GM18907 (cell line): ENCODE data around the gene DMD.
A peak's percentile ranks its signal among the peaks of the same experiment; 100 is the strongest.
"Not testable (repeated sequence)": the region's sequence is repeated elsewhere in the genome, so short reads cannot be mapped to it uniquely, and the experiment has no call there.

ENCODE experiments used
- ATAC-seq: cut with Tn5 transposase; IDR thresholded peaks from one replicate; pipeline ENCODE4 v1.9.1; 2021; ENCODE audit warnings: mild to moderate bottlenecking, moderate library complexity; ENCODE audit not compliant: unreplicated experiment

The DMD gene

DNA sequence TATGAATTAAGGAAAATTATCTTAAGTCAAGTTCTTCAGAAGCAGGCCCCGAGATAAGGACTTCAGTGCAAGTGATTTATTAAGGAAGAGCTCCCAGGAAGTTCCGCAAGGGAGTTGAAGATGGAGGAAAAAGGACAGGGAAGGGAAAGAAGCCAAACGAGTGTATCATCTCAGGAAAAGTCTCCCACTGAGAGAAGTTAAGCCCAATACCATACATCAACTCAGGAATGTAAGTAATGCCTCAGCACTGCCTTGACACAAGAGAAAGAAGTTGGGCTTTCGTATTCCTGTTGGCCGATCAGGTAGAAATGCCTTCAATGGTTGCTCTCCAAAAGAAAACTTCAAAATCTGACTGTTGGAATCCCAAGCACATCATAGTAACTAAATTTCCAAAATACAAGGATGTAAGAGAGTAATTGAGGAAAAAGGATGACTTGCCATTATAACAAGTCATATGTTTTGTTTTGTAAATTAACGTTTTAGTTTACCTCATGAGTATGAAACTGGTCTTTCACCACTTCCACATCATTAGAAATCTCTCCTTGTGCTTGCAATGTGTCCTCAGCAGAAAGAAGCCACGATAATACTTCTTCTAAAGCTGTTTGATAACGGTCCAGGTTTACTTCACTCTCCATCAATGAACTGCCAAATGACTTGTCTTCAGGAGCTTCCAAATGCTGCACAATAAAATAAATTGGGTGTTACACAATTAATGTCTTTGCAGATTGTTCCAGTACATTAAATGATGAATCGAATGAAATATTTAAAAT is 566.7 kb downstream of the DMD start:
- ATAC-seq: no peak

DNA sequence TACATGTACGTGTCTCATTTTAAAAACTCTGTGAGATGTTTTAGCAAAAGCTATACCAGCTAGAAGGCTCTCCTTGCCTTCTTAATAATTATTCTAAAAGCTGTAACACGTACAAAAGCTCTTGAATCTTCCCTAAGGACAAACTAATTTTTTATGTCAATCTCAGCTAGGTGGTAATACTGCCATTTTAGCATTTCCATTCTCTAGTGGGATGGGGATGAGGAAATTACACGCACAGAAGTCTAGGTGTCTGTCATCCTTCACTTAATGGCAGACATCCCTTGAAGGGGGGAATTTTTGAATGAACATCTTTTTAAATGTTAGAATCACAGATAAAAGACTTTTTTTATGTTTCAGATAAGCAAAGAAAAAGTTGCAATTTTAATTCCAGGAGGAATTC is 569.1 kb downstream of the DMD start:
- no peak for ATAC-seq

DNA sequence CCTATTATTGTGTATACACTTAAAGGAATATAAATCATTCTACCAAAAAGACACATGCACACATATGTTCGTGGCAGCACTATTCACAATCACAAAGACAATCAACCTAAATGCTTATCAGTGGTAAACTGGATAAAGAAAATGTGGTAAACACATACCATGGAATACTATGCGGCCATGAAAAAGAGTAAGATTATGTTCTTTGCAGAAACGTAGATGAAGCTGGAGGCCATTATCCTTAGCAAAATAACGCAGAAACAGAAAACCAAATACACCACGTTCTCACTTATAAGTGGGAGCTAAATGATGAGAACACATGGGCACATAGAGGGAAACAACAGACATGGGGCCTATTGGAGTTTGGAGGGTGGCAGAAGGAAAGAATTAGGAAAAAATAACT is 593.2 kb downstream of the DMD start:
- no peak for ATAC-seq

DNA sequence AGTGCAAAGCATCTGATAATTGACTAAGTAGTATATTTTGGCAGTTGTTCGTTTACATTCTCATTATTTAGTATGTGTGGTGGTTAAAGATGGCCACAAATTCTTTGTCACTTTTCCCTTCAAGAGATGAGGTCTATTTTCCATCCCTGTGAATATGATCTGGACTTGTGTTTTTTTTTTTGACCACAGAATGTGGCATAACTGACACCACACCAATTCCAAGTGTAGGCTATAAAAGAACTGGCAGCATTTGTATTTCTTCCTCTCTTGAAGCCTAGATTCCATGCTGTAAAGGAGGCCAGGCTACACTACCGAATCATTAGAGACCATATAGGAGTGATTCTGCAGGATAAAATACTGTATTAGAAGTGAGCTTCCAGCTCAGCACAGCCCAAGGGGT is 596.6 kb downstream of the DMD start:
- ATAC-seq: no peak

DNA sequence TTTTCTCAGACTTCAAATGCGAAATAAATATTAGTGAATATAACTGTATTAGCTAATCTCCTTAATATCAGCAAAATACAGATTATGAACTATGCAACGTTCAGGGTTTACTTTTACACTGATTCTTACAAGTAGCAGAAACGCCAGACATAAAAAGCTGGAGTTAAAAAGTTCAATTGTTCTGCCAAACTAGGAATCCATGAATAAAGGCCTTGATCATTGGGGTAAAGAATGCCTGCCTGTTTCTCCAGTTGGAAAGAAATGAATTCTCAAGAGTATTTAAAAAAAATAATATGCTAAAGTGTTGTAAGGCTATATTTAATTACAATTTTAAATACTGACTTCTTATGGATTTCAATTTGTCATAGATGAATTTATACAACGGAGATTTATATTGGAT is 612.2 kb downstream of the DMD start:
- no peak for ATAC-seq

DNA sequence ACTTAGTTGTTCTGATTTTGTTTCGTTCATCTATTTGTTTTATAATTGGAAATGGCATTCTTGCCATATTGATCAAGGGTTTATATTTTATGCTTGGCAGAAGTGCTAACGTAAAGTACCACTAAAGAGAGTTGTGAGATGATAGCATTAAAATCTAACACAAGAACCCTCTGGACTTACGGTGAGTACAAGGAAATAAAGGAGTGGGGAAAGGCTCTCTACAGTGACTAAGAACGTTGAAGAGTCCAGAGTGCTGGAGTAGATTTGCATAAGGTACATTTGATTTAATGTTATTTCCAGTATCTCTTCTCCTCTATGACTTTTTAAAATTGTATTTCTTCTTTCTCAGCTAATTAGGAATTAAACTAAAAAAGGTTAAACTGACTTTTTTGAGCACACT is 612.6 kb downstream of the DMD start:
- ATAC-seq: no peak

DNA sequence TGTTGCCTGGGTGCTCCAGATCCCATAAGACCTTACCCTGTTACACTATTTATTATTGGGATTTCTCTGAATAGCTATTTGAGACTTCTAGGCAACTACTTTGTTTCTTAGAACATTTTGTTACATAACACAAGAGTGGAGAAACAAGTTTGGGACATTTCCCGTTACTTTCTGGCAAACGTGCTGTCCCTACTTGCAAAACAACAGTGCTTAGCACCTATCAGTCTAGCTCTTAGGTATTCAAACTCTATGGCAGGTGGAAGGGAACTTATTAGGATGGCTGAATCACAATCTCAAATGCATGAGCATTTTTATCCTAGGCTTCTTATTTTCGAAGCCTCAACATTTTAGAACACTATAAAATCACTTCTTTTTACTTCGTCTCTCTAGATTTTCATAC is 613.6 kb downstream of the DMD start:
- no peak for ATAC-seq

DNA sequence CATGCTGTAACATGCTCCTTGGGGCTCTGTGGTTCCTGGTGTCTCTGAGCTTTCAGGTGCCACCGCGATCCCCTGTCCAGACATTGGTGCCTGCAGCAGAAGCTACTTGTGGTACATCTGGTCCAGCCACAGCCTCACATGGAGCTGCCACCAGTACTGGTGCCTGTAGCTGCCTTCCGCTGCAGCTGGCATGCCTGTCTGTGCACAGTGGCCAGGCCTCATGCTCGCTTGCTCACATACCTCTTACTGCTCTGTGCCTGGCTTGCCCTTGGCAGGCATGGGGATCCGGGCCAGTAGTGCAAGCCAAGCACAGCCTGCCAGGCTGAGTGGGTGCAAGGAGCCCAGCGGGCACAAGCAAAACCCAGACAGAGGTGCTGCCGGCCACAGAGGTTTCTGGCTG is 618.6 kb downstream of the DMD start:
- no peak for ATAC-seq

DNA sequence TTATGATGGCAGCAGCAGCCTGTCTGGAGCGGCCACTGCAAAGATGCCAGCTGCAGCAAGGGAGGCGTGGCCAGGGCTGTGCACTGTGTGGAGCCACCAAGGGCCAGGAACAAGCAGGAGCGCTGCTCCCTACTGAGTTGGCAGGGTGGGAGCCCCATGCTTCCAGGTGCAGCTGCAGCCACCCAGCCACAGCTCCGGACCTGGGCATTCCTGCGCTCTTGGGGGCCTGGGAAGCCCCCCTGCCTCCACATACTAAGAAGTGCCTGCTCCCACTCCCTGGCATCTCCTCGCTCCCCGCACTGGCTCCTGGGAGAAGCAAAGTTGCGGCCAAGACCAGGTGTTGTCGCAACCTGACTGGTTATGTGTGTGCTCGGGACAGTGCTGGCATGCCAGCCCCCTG is 619.8 kb downstream of the DMD start:
- ATAC-seq: no peak

DNA sequence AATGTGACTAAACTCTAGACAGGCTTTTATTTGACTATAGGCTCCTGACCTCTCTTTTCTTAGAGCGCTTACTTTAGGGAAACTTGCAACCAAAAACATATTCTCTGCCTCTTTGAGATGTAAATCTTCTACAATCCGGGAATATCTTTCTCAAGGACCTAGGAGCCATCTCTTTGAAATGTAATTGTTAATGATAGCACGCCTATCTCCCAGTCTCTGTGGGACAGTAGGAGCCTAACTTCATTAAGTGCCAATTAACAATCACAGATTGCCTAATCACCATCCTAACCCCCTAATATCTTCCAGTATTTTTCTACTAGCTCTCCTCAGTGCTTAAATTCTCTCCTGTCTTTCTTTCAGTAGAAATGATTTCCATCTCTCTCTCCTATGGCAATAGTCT is 628.6 kb downstream of the DMD start:
- no peak for ATAC-seq

DNA sequence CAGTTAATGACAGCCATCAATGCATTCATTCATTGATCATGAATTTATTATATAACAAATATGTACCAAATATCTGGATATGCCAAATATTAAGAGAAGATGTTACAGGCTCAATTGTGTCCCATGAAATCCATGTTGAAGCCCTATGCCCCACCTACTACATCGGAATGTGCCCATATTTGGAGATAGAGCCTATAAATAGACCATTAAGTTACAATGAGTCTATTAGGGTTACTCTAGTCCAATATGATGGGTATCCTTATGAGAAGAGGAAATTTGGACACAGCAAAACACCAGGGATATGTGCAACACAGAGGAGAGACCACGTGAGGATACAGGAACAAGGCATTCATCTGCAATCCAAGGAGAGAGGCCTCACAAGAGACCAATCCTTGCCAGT is 634.5 kb downstream of the DMD start:
- no peak for ATAC-seq

DNA sequence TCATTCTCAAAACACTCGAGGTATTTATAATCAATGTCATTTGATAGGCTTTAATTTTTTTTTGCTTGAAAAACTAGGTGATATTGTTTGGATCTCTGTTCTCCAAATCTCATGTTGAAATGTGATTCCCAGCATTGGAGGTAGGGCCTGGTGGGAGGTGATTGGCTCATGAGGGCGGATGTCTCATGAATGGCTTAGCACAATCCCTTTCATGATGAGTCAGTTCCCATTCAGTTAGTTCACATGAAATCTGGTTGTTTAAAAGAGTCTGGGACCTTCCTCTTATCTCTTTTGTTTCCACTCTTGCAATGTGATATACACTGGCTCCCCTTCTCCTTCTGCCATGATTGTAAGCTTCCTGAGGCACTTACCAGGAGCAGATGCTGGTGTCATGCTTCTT is 638.7 kb downstream of the DMD start:
- no peak for ATAC-seq

DNA sequence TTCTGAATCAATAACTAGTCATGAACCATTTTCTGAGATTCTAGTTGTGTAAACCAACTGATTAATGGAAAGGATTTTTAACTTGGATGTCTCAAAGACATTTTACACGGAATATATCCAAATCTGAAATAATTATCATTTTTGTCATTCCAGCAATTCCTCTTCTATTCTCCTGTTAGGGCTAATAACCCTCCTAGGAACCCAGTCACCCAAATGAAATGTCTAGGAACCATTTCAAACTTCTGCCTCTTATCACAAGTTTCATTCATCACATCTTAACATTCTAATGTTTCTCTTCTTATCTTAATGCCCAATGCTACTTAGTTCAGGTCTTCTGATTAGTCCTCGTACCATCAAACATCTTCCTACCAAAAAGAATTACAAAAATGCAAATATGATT is 639.8 kb downstream of the DMD start:
- no peak for ATAC-seq

DNA sequence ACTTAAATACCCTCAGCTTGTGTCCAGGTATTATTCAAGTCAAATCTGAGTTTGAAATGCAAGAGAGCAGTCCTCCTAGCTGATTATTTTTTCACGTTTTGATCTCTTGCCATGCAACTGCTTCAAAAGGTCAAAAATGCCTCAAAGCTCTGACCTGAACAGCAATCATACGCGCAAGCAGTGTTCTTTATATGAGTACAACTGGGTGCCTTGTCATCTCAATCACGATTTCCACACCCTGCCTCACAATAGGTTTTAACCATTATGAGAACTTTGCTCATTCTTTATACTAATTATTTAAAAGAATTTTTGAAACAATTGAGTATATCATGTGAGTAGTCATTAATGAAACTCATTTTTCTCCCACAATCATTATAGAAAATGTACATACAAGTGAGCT is 649.1 kb downstream of the DMD start:
- no peak for ATAC-seq

DNA sequence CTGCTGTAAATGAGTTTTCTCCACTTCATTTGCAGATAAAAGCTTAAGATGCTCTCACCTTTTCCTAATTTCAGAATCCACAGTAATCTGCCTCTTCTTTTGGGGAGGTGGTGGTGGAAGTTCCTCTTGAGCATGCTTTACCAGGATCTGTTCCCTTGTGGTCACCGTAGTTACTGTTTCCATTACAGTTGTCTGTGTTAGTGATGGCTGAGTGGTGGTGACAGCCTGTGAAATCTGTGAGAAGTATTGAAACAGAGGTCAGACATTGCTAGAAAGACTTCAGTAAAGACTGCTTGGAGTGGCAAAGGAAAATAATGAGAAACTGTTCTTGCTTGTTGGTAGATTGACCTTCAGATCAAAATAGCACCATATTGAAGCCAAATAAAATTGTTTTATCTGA is 666.2 kb downstream of the DMD start:
- no peak for ATAC-seq

DNA sequence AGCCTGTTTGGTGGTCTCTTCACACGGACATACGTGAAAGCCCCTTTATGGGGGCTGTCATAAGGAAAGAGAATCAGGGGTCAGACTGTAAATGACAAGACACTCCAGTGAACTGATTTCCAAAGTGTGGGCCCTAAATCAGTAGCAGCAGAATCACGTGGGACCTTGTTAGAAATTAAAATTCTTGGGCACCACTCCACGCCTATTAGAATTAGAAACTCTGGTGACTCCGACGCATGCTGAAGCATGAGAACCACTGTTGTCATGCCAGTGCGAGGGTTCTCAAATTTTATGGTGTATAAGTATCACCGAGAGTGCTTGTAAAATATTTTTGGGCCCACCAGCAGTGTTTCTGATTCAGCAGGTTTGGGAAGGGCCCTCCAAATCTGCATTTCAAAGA is 672.8 kb downstream of the DMD start:
- ATAC-seq: no peak

DNA sequence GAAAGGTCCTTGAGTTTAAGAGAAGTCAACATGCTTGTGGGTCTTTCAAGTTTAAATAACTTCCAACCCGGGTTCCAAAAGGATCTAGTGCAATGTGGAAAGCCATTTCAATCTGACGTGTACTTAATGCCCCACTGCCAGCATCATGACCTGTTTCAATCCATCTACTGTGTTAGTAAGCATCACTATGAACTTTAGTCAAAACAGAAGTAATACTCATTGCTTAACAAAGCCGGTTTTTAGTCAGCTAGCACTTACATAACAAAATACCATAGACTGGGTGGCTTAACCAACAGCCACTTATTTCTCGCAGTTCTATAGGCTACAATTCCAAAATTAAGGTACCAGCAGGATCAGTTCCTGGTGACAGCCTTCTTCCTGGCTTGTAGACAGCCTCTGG is 677.5 kb downstream of the DMD start:
- ATAC-seq: peak; percentile 65

DNA sequence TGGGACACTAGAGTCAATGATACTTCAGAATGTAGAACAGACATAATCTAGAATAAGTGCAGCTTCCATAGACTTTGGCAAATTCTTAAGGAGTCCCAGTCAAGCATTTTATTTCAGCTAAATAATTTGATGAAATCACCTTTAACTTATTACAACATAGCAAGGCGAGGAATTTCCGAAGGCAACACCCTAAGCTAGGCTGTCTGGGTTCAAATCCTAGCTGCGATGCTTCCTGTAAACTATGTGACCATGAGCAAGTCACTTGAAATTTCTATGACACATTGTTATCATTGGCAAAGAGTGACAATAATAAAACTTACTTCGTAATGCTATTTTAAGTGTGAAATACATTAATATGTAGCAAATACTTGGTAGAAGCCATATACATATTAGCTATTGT is 679.1 kb downstream of the DMD start:
- no peak for ATAC-seq

DNA sequence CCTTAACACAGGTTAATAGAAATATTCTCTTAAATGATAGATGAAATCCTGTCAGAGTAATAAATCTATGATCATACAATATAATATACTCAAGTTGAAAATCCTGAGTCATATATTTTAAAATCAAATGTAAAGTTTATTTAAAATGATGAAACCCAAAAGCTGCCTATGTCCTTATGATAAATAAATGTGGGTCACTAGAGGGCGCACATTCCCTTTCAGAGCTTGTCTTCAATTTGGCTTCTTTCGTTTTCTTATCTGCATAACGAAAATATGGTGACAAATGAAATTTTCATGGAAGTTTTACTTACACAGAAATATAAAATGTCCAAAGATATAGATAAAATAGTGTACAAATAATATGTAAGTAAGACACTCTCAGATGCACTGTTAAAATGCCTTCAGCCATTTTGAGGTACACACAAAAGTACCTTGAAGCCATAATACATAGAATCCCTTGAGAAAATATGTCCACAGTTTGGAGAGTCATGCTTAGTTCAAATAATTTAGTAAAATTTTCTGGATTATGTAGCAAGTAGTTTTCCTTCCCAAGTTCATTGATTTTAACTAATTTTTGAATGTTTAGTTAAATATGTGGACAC is 680.4 kb downstream of the DMD start:
- ATAC-seq: no peak

DNA sequence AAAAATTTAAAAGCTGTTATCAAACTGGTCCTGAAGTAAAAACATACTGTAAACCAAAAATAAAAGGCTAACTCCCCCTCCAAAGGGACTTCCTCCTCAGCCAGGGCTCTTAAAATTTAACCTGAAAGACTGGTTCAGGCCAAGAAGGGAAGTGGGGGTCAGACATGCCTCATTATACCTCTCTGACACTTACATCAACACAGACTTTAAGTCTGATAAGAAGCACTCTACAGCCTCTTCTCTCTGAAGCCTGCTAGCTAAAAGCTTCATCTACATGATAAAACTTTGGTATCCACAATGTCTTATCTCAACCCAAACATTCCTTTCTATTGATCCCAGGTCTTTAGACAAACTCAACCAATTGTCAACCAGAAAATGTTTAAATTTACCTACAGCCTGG is 682.9 kb downstream of the DMD start:
- ATAC-seq: not testable (repeated sequence)

DNA sequence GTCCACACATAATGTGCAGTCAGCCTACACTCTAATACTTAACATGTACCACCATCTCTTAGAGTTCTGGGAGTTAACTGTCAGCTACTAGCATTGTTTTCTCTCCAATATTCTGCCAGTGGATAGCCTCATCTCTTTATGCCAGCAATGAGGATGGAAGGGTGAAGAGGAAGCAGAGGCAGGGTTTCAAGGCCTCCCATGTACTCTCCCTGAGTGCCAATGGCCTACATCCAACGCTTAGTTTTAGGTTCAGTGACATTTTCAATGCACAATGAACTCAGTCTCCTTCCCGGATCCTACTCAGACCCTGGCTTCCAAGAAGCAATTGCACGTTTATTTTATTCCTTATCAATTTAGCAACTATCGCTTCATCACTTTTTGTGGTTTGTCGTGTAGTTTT is 686.1 kb downstream of the DMD start:
- ATAC-seq: no peak

DNA sequence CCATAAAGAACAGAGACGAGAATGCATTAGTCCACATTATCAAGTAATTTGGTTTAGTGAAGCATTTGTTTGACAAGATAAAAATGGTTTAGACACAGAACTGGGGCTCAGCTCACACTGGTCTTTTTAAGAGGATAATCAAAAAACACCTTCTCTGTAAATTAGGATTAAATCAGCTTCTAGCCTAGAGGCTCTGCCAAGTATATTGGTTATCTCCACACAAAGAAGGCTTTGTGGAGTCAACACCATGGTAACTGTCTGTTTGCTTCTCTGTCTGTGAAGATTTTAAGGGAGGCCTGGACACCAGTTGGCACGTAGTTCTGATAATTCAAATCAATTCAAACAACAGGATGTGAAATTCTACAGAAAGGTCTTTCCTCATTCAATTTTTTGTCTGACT is 687.0 kb downstream of the DMD start:
- no peak for ATAC-seq

DNA sequence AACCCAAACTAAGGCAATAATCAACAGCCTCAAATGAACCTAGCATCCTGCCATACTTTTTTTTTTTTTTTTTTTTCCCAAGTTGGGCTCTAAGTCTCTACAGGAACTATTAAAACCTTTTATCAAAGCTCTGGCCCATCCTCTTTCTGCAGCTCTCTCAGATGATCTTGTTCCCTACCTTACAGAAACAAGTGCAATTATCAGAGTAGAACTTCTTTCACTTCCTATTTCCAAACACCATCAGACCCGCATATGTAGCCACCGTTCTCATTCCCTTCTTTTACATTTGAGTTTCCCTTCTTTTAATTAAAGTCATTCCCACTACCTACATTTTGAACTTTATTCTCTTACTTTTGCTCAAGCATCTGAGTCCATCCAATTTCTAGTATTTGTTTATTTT is 690.6 kb downstream of the DMD start:
- no peak for ATAC-seq
